ENCODE results near the gene AMMECR1.

- TF ChIP-seq POLR2AphosphoS5 (IDR thresholded peaks at IDR 0.05; ENCODE audit: low read depth, low read length) (no peak), ATF3 (IDR thresholded peaks at IDR 0.05; ENCODE audit: insufficient read depth, low read depth, low read length) (no peak), MAFK (IDR thresholded peaks at IDR 0.05; ENCODE audit: low read depth, low read length) (no peak), CREB1 (IDR thresholded peaks at IDR 0.05) (no peak), USF2 (IDR thresholded peaks at IDR 0.05; ENCODE audit: low read length) (no peak), EGR1 (IDR thresholded peaks at IDR 0.05; ENCODE audit: borderline replicate concordance, low read depth, low read length) (no peak), CTCF (IDR thresholded peaks at IDR 0.05; ENCODE audit: control extremely low read depth in 1 of 3, insufficient read depth in 1 of 3, low read depth in 1 of 3, low read length in 3 of 3) (no peak), POLR2A (IDR thresholded peaks at IDR 0.05; ENCODE audit: control extremely low read depth in 1 of 2, low read depth in 2 of 2, low read length in 2 of 2) (no peak), EZH2 (IDR thresholded peaks at IDR 0.05; ENCODE audit: low read depth, low read length, severe bottlenecking) (no peak), RAD21 (IDR thresholded peaks at IDR 0.05 in 1 of 2, conservative IDR thresholded peaks at IDR 0.05 in 1 of 2; ENCODE audit: low read depth in 2 of 2, low read length in 2 of 2) (no peak)
These were observed 162.1 kb downstream of the AMMECR1 start for GRCh38 chrX:110155759-110156158.
